ENCODE measurements around the gene ERMP1. TPM values are rescaled to one million over a fixed set of nuclear protein-coding genes. Genes with fewer than 3 reads are reported as not detected.

The ERMP1 gene
- total and polyA plus RNA-seq, 2 donors (not counting 3 experiments of a cell fraction or from before 2014, with no cell fraction given) = 9.7 to 16.6 TPM

DNA sequence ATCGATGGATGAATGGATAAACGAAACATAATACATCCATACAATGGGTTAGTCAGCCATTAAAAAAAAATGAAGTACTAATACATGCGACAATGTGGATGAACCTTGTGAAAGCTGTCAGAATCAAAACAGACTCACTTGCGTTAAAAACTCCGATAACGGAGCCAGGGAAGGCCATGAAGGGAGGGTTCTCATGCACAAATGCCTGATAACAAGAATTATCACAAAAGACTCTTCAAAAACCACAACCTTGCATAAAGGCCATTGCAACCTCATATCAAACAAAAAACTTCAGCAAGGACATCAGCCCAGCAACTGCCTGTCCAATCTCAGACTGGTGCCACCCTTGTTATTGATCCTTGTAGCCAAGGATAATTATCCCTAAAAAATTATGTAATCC lies 13.7 kb downstream of the ERMP1 start:
- H2AFZ ChIP-seq (ENCODE audit: low read depth, low read length) = no peak overlapping the region
- H4K20me1 ChIP-seq (replicated peaks; ENCODE audit: control insufficient read depth, extremely low read depth, insufficient read depth, low read length) = no peaks in the 10 kb centered on the region
- TF ChIP-seq GATA2 (IDR thresholded peaks at IDR 0.05; ENCODE audit: insufficient read depth, insufficient read length, low read depth, low read length) (no peak), POLR2A (IDR thresholded peaks at IDR 0.05; ENCODE audit: low read depth, low read length) (no peak), MYC (IDR thresholded peaks at IDR 0.05; ENCODE audit: low read depth, low read length) (no peak), FOS (IDR thresholded peaks at IDR 0.05; ENCODE audit: borderline replicate concordance, insufficient read depth, low read length) (no peak), EZH2 (IDR thresholded peaks at IDR 0.05; ENCODE audit: borderline replicate concordance, low read depth, low read length, severe bottlenecking) (no peak), MAX (IDR thresholded peaks at IDR 0.05; ENCODE audit: insufficient read depth, insufficient read length) (no peak), POLR2AphosphoS5 (IDR thresholded peaks at IDR 0.05; ENCODE audit: insufficient read depth, low read depth, low read length) (no peak), JUN (IDR thresholded peaks at IDR 0.05; ENCODE audit: borderline replicate concordance, insufficient read depth, insufficient read length, low read depth) (no peak)
- TF ChIP-seq, protein P1, sequence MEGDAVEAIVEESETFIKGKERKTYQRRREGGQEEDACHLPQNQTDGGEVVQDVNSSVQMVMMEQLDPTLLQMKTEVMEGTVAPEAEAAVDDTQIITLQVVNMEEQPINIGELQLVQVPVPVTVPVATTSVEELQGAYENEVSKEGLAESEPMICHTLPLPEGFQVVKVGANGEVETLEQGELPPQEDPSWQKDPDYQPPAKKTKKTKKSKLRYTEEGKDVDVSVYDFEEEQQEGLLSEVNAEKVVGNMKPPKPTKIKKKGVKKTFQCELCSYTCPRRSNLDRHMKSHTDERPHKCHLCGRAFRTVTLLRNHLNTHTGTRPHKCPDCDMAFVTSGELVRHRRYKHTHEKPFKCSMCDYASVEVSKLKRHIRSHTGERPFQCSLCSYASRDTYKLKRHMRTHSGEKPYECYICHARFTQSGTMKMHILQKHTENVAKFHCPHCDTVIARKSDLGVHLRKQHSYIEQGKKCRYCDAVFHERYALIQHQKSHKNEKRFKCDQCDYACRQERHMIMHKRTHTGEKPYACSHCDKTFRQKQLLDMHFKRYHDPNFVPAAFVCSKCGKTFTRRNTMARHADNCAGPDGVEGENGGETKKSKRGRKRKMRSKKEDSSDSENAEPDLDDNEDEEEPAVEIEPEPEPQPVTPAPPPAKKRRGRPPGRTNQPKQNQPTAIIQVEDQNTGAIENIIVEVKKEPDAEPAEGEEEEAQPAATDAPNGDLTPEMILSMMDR (IDR thresholded peaks at IDR 0.05; ENCODE audit: extremely low read depth in 1 of 2, insufficient read depth in 1 of 2, low read depth in 1 of 2, low read length in 2 of 2) = no peak
- DNase-seq (ENCODE audit: low read depth, low spot score) = no peak
- H3K4me3 ChIP-seq (replicated peaks in 1 of 3; ENCODE audit: insufficient read depth in 1 of 3, low read depth in 1 of 3, low read length in 3 of 3) = no peak overlapping the region
- dilution Hi-C loops (cut with MboI; ENCODE audit: extremely low pct_ligation_motif_present, low sequenced_read_pairs) (no loop called here), intact Hi-C loops (cut with micrococcal nuclease) (no loop called here)
- ChIA-PET CTCF (interaction anchor here (2.4 kb wide), 1 partner anchor 14 kb away, joined by 10 read pairs; the partner anchor contains the start of gene ERMP1), POLR2A (interaction anchor here (0.7 kb wide), 1 partner anchor 11 kb away, joined by 4 read pairs; no protein-coding TSS in a partner anchor)
- BruUV-seq (replicated peaks) = no TSS peak
- H3K4me1 ChIP-seq (ENCODE audit: control insufficient read depth, extremely low read depth, insufficient read depth, low read length) = no peaks in the 10 kb centered on the region
- peaks cover 0 to 2% of the 10 kb centered on the region in 2 experiments for H3K36me3 ChIP-seq (ENCODE audit: control insufficient read depth in 2 of 2, extremely low read depth in 1 of 2, insufficient read depth in 2 of 2, low read length in 2 of 2)
- no peak overlapping the region for H3K4me2 ChIP-seq (ENCODE audit: insufficient read depth, low read length)
- no peaks in the 10 kb centered on the region for H3K27me3 ChIP-seq (ENCODE audit: control insufficient read depth in 2 of 2, insufficient read depth in 2 of 2, low read length in 2 of 2)
- no peaks in the 10 kb centered on the region for H3K79me2 ChIP-seq (ENCODE audit: control insufficient read depth, insufficient read depth, low read length)
- no peak overlapping the region for H3K9ac ChIP-seq (replicated peaks; ENCODE audit: extremely low read depth, insufficient read depth, low read length)
- no peaks in the 10 kb centered on the region for H3K9me3 ChIP-seq (replicated peaks; ENCODE audit: control insufficient read depth, insufficient read depth, low read length)
- no peak overlapping the region for H3K27ac ChIP-seq (ENCODE audit: insufficient read depth, low read depth, low read length)
- no peaks in the 10 kb centered on the region for H3K9me1 ChIP-seq (replicated peaks; ENCODE audit: control insufficient read depth, extremely low read depth, insufficient read depth, low read length)
- FAIRE-seq = no peak

Measured in endothelial cell of umbilical vein (primary cell).